Measurements from ENCODE around the gene SPRY2. TPM values are rescaled to one million over a fixed set of nuclear protein-coding genes. Genes with fewer than 3 reads are reported as not detected.

The SPRY2 gene
- total and polyA plus RNA-seq, 2 of the 8 experiments (the other 6 are each of a cell fraction or from before 2014, with no cell fraction given), result 37.7 to 37.9 TPM

- TF ChIP-seq RAD21 (IDR thresholded peaks at IDR 0.05 in 1 of 2, conservative IDR thresholded peaks at IDR 0.05 in 1 of 2; ENCODE audit: low read depth in 2 of 2, low read length in 2 of 2) (peak; percentile 70 to 77), SP2 (IDR thresholded peaks at IDR 0.05; ENCODE audit: low read length) (no peak)
Measured at GRCh38 chr13:80363890-80364503, 23.1 kb upstream of the SPRY2 start (continued).

Data from H1 (cell line).